ENCODE measurements around the gene FNDC7. TPM values are rescaled to one million over a fixed set of nuclear protein-coding genes. Genes with fewer than 3 reads are reported as not detected.

Gene FNDC7
- total and polyA plus RNA-seq, 9 of the 15 experiments (the other 6 are each of a cell fraction or from before 2014, with no cell fraction given), result not detected

DNA sequence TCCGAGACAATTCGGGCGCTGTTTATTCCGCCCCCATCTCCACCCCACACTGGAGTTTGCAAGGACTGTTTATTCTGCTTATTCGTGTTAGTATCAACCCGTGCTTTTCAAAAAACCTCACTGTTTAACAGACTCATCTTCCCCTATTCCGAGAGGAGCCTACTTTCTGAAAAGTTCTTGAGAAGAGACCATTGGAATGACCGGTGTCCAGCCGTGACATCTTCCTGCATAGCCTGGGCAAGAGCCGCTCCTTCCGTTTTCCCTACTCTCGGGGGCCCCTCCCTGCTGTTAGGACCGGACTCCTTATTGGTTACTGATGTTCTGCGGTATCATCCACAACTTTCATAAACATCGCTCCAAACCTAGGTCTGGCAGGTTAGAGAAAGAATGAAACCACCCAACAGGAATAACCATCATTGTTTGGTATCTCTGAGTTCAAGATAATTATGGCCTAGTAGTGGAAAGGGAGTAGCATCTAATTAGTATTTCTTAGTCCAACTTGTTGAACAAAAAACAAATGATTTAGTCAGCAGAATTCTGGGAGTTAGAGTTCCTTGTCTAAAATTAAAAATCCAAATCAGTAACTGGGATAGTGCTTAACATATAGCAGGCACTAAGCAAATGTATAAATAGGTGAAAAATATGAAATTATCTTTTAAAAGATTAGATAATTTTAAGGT is 34.6 kb downstream of the FNDC7 start (continued):
- TF ChIP-seq SIX5 (IDR thresholded peaks at IDR 0.05; ENCODE audit: borderline replicate concordance in 1 of 2, insufficient read depth in 1 of 2, low read depth in 1 of 2, low read length in 2 of 2) (no peak), ZNF277 (CRISPR knock-in tag; IDR thresholded peaks at IDR 0.05; ENCODE audit: borderline replicate concordance) (no peak), SRSF7 (optimal IDR thresholded peaks at IDR 0.05; ENCODE audit: low read depth, low read length) (no peak), ZNF586 (CRISPR knock-in tag; conservative IDR thresholded peaks at IDR 0.05) (no peak), HDAC6 (IDR thresholded peaks at IDR 0.05; ENCODE audit: low read depth, low read length) (no peak), ATF7 (IDR thresholded peaks at IDR 0.05) (no peak), NRF1 (conservative IDR thresholded peaks at IDR 0.05 in 1 of 2, IDR thresholded peaks at IDR 0.05 in 1 of 2) (peak; percentile 69 to 74), TAF7 (tag; IDR thresholded peaks at IDR 0.05) (no peak; the same call in 1 of the 2 replicates), ZMIZ1 (IDR thresholded peaks at IDR 0.05; ENCODE audit: low read depth in 2 of 2, low read length in 2 of 2) (0 out of 4 replicates have a peak, but pooled peaks of 1 of the 2 experiments have one; percentile 34), PPARD (CRISPR knock-in tag; IDR thresholded peaks at IDR 0.05) (no peak), RBM34 (IDR thresholded peaks at IDR 0.05; ENCODE audit: borderline replicate concordance, insufficient read depth, low read length) (no peak), PYGO2 (tag; IDR thresholded peaks at IDR 0.05) (no peak)
- TF ChIP-seq, protein P1, sequence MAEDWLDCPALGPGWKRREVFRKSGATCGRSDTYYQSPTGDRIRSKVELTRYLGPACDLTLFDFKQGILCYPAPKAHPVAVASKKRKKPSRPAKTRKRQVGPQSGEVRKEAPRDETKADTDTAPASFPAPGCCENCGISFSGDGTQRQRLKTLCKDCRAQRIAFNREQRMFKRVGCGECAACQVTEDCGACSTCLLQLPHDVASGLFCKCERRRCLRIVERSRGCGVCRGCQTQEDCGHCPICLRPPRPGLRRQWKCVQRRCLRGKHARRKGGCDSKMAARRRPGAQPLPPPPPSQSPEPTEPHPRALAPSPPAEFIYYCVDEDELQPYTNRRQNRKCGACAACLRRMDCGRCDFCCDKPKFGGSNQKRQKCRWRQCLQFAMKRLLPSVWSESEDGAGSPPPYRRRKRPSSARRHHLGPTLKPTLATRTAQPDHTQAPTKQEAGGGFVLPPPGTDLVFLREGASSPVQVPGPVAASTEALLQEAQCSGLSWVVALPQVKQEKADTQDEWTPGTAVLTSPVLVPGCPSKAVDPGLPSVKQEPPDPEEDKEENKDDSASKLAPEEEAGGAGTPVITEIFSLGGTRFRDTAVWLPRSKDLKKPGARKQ (CRISPR knock-in tag; IDR thresholded peaks at IDR 0.05), result no peak
- TF ChIP-seq, protein P2, sequence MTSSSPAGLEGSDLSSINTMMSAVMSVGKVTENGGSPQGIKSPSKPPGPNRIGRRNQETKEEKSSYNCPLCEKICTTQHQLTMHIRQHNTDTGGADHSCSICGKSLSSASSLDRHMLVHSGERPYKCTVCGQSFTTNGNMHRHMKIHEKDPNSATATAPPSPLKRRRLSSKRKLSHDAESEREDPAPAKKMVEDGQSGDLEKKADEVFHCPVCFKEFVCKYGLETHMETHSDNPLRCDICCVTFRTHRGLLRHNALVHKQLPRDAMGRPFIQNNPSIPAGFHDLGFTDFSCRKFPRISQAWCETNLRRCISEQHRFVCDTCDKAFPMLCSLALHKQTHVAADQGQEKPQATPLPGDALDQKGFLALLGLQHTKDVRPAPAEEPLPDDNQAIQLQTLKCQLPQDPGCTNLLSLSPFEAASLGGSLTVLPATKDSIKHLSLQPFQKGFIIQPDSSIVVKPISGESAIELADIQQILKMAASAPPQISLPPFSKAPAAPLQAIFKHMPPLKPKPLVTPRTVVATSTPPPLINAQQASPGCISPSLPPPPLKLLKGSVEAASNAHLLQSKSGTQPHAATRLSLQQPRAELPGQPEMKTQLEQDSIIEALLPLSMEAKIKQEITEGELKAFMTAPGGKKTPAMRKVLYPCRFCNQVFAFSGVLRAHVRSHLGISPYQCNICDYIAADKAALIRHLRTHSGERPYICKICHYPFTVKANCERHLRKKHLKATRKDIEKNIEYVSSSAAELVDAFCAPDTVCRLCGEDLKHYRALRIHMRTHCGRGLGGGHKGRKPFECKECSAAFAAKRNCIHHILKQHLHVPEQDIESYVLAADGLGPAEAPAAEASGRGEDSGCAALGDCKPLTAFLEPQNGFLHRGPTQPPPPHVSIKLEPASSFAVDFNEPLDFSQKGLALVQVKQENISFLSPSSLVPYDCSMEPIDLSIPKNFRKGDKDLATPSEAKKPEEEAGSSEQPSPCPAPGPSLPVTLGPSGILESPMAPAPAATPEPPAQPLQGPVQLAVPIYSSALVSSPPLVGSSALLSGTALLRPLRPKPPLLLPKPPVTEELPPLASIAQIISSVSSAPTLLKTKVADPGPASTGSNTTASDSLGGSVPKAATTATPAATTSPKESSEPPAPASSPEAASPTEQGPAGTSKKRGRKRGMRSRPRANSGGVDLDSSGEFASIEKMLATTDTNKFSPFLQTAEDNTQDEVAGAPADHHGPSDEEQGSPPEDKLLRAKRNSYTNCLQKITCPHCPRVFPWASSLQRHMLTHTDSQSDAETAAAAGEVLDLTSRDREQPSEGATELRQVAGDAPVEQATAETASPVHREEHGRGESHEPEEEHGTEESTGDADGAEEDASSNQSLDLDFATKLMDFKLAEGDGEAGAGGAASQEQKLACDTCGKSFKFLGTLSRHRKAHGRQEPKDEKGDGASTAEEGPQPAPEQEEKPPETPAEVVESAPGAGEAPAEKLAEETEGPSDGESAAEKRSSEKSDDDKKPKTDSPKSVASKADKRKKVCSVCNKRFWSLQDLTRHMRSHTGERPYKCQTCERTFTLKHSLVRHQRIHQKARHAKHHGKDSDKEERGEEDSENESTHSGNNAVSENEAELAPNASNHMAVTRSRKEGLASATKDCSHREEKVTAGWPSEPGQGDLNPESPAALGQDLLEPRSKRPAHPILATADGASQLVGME (CRISPR knock-in tag; IDR thresholded peaks at IDR 0.05), result no peak
